GM18520 (cell line): ENCODE results near the gene PDE4D.
"Not testable (repeated sequence)": the region's sequence is repeated elsewhere in the genome, so short reads cannot be mapped to it uniquely, and the experiment has no call there.

Source experiments
- ATAC-seq: cut with Tn5 transposase; IDR thresholded peaks from one replicate; pipeline ENCODE4 v1.9.1; 2021; ENCODE audit not compliant: unreplicated experiment

The PDE4D gene

GRCh38 chr5:59620535-59621212 lies 272.9 kb downstream of the PDE4D start:
- ATAC-seq = no peak

GRCh38 chr5:59618644-59619043 lies 274.9 kb downstream of the PDE4D start:
- no peak for ATAC-seq

GRCh38 chr5:59617186-59617771 lies 276.2 kb downstream of the PDE4D start:
- no peak for ATAC-seq

- no peak for ATAC-seq
Measured at GRCh38 chr5:59616413-59616812, 277.1 kb downstream of the PDE4D start.

GRCh38 chr5:59615272-59615671 lies 278.3 kb downstream of the PDE4D start:
- no peak for ATAC-seq

GRCh38 chr5:59609501-59610265 lies 283.8 kb downstream of the PDE4D start:
- no peak for ATAC-seq

GRCh38 chr5:59608745-59609144 lies 284.8 kb downstream of the PDE4D start:
- no peak for ATAC-seq

GRCh38 chr5:59607138-59607765 lies 286.3 kb downstream of the PDE4D start:
- ATAC-seq = no peak

- ATAC-seq = no peak
Measured at GRCh38 chr5:59605915-59606314, 287.6 kb downstream of the PDE4D start.

GRCh38 chr5:59604111-59604510 lies 289.4 kb downstream of the PDE4D start:
- no peak for ATAC-seq

GRCh38 chr5:59600998-59601397 lies 292.5 kb downstream of the PDE4D start:
- ATAC-seq = no peak

GRCh38 chr5:59600153-59600552 lies 293.4 kb downstream of the PDE4D start:
- ATAC-seq = no peak

- ATAC-seq = no peak
Measured at GRCh38 chr5:59599729-59600128, 293.8 kb downstream of the PDE4D start.

- no peak for ATAC-seq
Measured at GRCh38 chr5:59598547-59598874, 295.0 kb downstream of the PDE4D start.

GRCh38 chr5:59597690-59598546 lies 295.6 kb downstream of the PDE4D start:
- no peak for ATAC-seq

- no peak for ATAC-seq
Measured at GRCh38 chr5:59596586-59597350, 296.8 kb downstream of the PDE4D start.

GRCh38 chr5:59594118-59594517 lies 299.4 kb downstream of the PDE4D start:
- ATAC-seq = not testable (repeated sequence)

- no peak for ATAC-seq
Measured at GRCh38 chr5:59593439-59594007, 300.0 kb downstream of the PDE4D start.

- no peak for ATAC-seq
Measured at GRCh38 chr5:59592101-59592500, 301.4 kb downstream of the PDE4D start.

- ATAC-seq = peak; percentile 99
Measured at GRCh38 chr5:59591162-59591561, 302.4 kb downstream of the PDE4D start.
